ENCODE results near the gene FAM167B.

DNA sequence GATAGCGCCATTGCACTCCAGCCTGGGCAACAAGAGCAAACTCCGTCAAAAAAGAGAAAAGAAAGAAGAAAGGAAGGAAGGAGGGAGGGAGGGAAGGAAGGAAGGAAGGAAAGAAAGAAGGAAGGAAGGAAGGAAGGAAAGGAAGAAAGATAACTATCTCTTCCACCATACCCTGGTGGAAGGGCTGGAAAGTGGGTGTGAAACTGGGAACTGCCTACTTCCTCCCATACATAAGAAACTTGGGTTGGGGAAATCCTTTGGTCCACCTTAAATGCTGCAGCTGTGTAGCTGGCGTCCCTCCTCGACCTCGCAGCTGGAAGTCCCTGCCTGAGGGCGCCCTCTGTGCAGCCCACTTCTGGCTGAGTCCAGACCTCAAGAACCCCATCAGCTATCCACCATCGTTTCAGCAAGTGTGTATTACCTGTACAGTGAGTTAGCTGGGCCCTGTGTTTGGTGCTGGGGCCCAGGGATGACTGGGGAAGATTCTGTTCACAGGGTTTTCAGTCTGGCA lies 4.6 kb upstream of the FAM167B start:
- TF ChIP-seq, protein P1, sequence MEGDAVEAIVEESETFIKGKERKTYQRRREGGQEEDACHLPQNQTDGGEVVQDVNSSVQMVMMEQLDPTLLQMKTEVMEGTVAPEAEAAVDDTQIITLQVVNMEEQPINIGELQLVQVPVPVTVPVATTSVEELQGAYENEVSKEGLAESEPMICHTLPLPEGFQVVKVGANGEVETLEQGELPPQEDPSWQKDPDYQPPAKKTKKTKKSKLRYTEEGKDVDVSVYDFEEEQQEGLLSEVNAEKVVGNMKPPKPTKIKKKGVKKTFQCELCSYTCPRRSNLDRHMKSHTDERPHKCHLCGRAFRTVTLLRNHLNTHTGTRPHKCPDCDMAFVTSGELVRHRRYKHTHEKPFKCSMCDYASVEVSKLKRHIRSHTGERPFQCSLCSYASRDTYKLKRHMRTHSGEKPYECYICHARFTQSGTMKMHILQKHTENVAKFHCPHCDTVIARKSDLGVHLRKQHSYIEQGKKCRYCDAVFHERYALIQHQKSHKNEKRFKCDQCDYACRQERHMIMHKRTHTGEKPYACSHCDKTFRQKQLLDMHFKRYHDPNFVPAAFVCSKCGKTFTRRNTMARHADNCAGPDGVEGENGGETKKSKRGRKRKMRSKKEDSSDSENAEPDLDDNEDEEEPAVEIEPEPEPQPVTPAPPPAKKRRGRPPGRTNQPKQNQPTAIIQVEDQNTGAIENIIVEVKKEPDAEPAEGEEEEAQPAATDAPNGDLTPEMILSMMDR (IDR thresholded peaks at IDR 0.05): no peak
- TF ChIP-seq EP300 (IDR thresholded peaks at IDR 0.05; ENCODE audit: low read depth): no peak
- TF ChIP-seq POLR2A (IDR thresholded peaks at IDR 0.05): no peak
- TF ChIP-seq POLR2AphosphoS5 (IDR thresholded peaks at IDR 0.05): no peak

Data from transverse colon (tissue), 4 donors.